GM12878 (cell line): ENCODE measurements around the gene SRP14. TPM values are rescaled to one million over a fixed set of nuclear protein-coding genes. Genes with fewer than 3 reads are reported as not detected.

Experiments
- ATAC-seq: fragments of 200-7000 bp; cut with Tn5 transposase; 3 replicates; pipeline ENCODE4 v1.9.1; 2020; ENCODE audit warnings: mild to moderate bottlenecking, moderate library complexity
- BruUV-seq: library from RNA; stranded (reverse); fragments of 400-500 nt; replicated peaks from 2 replicates; lab custom pipeline; 2021; lab: Mats Ljungman, UMichigan
- CTCF ChIA-PET: fragments of 300-600 bp; sonication (Branson Sonifier 250); formaldehyde crosslinking; extraction: SDS; loops from one replicate; lab custom pipeline; 2021; ENCODE audit warnings: inconsistent platforms; lab: Yijun Ruan, JAX
- POLR2A ChIA-PET: fragments of 350-600 bp; formaldehyde crosslinking; extraction: SDS; loops from one replicate; lab custom pipeline; 2021; ENCODE audit warnings: inconsistent platforms; lab: Charles Lee
- RAD21 ChIA-PET: fragments of 300-600 bp; sonication (Branson Sonifier 250); formaldehyde crosslinking; loops from one replicate; lab custom pipeline; 2023; ENCODE audit warnings: antibody characterized with exemption; ENCODE audit not compliant: unreplicated experiment; lab: Charles Lee
- SMC1A ChIA-PET: fragments of 300-600 bp; sonication (Branson Sonifier 250); formaldehyde crosslinking; loops from one replicate; lab custom pipeline; 2023; ENCODE audit not compliant: unreplicated experiment, uncharacterized antibody; lab: Charles Lee
- DNase-seq: peaks from one replicate; pipeline ENCODE4 v3.0.0-alpha.2; 2011; ENCODE audit warnings: low read depth, low spot score
- FAIRE-seq: peaks from 3 replicates; lab custom pipeline; 2011; peaks lifted over from hg19 to GRCh38; lab: Jason Lieb, UNC
- H2AFZ ChIP-seq: 2 replicates; pipeline ENCODE4 v1.6.0; 2011; ENCODE audit warnings: low read depth, low read length, control low read depth; ENCODE audit not compliant: control insufficient read depth
- H3K27ac ChIP-seq: 2 replicates; pipeline ENCODE4 v1.5.1; 2011; ENCODE audit warnings: control low read depth; ENCODE audit not compliant: control insufficient read depth, insufficient read depth
- H3K27me3 ChIP-seq, 2 experiments: replicated peaks in 1 of 2; 2 replicates each; pipeline versions ENCODE4 v1.6.0 to v1.6.1; 2011; ENCODE audit warnings: low read length in 1 of 2; ENCODE audit not compliant: control insufficient read depth in 2 of 2, insufficient read depth in 2 of 2
- H3K36me3 ChIP-seq, 2 experiments: 2 replicates each; pipeline ENCODE4 v1.5.1; 2011; ENCODE audit warnings: low read length in 1 of 2; ENCODE audit not compliant: control insufficient read depth in 2 of 2, insufficient read depth in 2 of 2
- H3K4me1 ChIP-seq: 2 replicates; pipeline ENCODE4 v1.6.1; 2011; ENCODE audit warnings: mild to moderate bottlenecking, low read length, moderate library complexity, mixed read lengths; ENCODE audit not compliant: control insufficient read depth, insufficient read depth
- H3K4me2 ChIP-seq: 2 replicates; pipeline ENCODE4 v1.6.0; 2011; ENCODE audit warnings: control low read depth; ENCODE audit not compliant: control insufficient read depth, insufficient read depth
- H3K4me3 ChIP-seq: fragments of 200-600 bp; sonication (generic); 2 replicates; pipeline ENCODE4 v1.5.1; 2016
- H3K79me2 ChIP-seq: 2 replicates; pipeline ENCODE4 v1.6.0; 2011; ENCODE audit warnings: low read length; ENCODE audit not compliant: control insufficient read depth, insufficient read depth
- H3K9ac ChIP-seq: 2 replicates; pipeline ENCODE4 v1.8.0; 2011; ENCODE audit warnings: low read length, control low read depth, mixed read lengths; ENCODE audit not compliant: control insufficient read depth, insufficient read depth
- H3K9me3 ChIP-seq: replicated peaks from 3 replicates; pipeline ENCODE4 v1.5.1; 2011; ENCODE audit warnings: mild to moderate bottlenecking, low read length; ENCODE audit not compliant: control insufficient read depth, insufficient read depth
- H4K20me1 ChIP-seq: 2 replicates; pipeline ENCODE4 v1.6.0; 2011; ENCODE audit not compliant: control insufficient read depth, insufficient read depth
- CHD4 ChIP-seq: fragments of 200-600 bp; sonication (generic); IDR thresholded peaks from 2 replicates; pipeline ENCODE4 v1.6.1; 2016; ENCODE audit warnings: mild to moderate bottlenecking
- IKZF1 ChIP-seq: fragments of 450-650 bp; conservative IDR thresholded peaks from 2 replicates; pipeline ENCODE4 v1.6.1; 2017; ENCODE audit warnings: antibody characterized with exemption, mild to moderate bottlenecking
- NFXL1 ChIP-seq: fragments of 450-650 bp; IDR thresholded peaks from 2 replicates; pipeline ENCODE4 v1.6.1; 2017; ENCODE audit warnings: antibody characterized with exemption, mild to moderate bottlenecking, borderline replicate concordance
- POLR2AphosphoS5 ChIP-seq: IDR thresholded peaks from 2 replicates; pipeline ENCODE4 v1.6.1; 2011; ENCODE audit warnings: mild to moderate bottlenecking, low read length, inconsistent platforms
- REST ChIP-seq: IDR thresholded peaks from 2 replicates; pipeline ENCODE4 v1.6.1; 2012; ENCODE audit warnings: mild to moderate bottlenecking, low read depth, low read length
- SP1 ChIP-seq: IDR thresholded peaks from one replicate; pipeline ENCODE4 v1.6.1; 2011; ENCODE audit warnings: low read depth, low read length
- SPI1 ChIP-seq: IDR thresholded peaks from 2 replicates; pipeline ENCODE4 v1.6.1; 2011; ENCODE audit warnings: low read depth, mild to moderate bottlenecking, low read length, moderate library complexity, borderline replicate concordance; ENCODE audit not compliant: insufficient read depth
- ZBTB4 ChIP-seq: fragments of 450-650 bp; formaldehyde crosslinking; IDR thresholded peaks from 2 replicates; pipeline ENCODE4 v1.4.0; 2022; ENCODE audit warnings: mild to moderate bottlenecking, moderate library complexity
- WGBS: methylation state at CpG from one replicate; pipeline ENCODE4 v1.1.6; 2016; ENCODE audit warnings: low lambda C conversion rate; ENCODE audit not compliant: insufficient replicate concordance, insufficient coverage; ENCODE audit errors: missing lambda C conversion rate; 5-methylcytosine and 5-hydroxymethylcytosine counted together
- in situ Hi-C: fragments of 300-500 bp; cut with MboI; formaldehyde crosslinking; loops from 9 replicates; pipeline ENCODE4 v1.14.3; 2018; ENCODE audit warnings: mixed read lengths
- intact Hi-C: fragments of 100-400 bp; cut with micrococcal nuclease; formaldehyde crosslinking; loops from one replicate; pipeline ENCODE4 v1.14.2; 2022; ENCODE audit not compliant: unreplicated experiment
- polyA plus RNA-seq, 11 experiments: library from polyadenylated mRNA; depleted of rRNA in 4 of 11; unstranded in 6 of 11; stranded (reverse) in 5 of 11; fragments of >200 nt; fragmentation: Nextera tagmentation in 4 of 11; fragmentation: Illumina TruSeq in 1 of 11; extraction: Ambion mirVana in 4 of 11; extraction: Trizol in 1 of 11; gene quantifications; 1 replicate in 1 of 11; 2 replicates in 10 of 11; pipeline versions ENCODE4 v1.2.1 to v1.2.3, GENCODE V29; 2011 to 2016; ENCODE audit warnings: inconsistent platforms in 2 of 11, missing spikeins in 2 of 11, low read depth in 1 of 11
- total RNA-seq, 4 experiments: library from RNA; depleted of rRNA in 3 of 4; stranded (reverse); fragments of >200 nt in 3 of 4; fragmentation: Illumina TruSeq in 1 of 4; extraction: Trizol in 1 of 4; gene quantifications; 2 replicates each; pipeline versions ENCODE4 v1.2.1 to v1.2.3, GENCODE V29; 2013 to 2021

SRP14 gene
- total and polyA plus RNA-seq, 10 of the 15 experiments (the other 5 are each of a cell fraction or from before 2014, with no cell fraction given) = 141 to 1,182 (median 493) TPM

GRCh38 chr15:40069178-40070165 lies 30.5 kb upstream of the SRP14 start (continued):
- TF ChIP-seq ZBTB4 (CRISPR knock-in tag) (peak; percentile 68), POLR2AphosphoS5 (peak; percentile 66; the same call in 1 of the 2 replicates), IKZF1 (peak; percentile 88)

- Histone ChIP-seq H3K27me3 (no peaks in the 10 kb centered on the region), H3K9me3 (no peaks in the 10 kb centered on the region; the same call in 2 of the 3 replicates), H3K4me3 (no peak overlapping the region), H4K20me1 (no peaks in the 10 kb centered on the region), H3K4me1 (peaks cover 50% of the 10 kb centered on the region), H3K9ac (no peak overlapping the region), H3K27ac (no peak overlapping the region; the same call in 1 of the 2 replicates), H2AFZ (no peak overlapping the region), H3K4me2 (no peak overlapping the region), H3K79me2 (no peaks in the 10 kb centered on the region), H3K36me3 (no peaks in the 10 kb centered on the region)
- FAIRE-seq (no peak), DNase-seq (no peak), ATAC-seq (no peak)
- in situ Hi-C loops (no loop called here), intact Hi-C loops (no loop called here)
- RAD21 ChIA-PET = interaction anchor here (1.1 to 21.0 kb wide), 4 partner anchors 14 to 34 kb away, joined by 4 to 509 read pairs (median 80); partner anchors contain the start of gene BMF
- 71% methylated on average over 6 of the region's 6 CpGs for WGBS
- SMC1A ChIA-PET = interaction anchor here (0.5 to 43.9 kb wide), 5 partner anchors 15 to 75 kb away, joined by 3 to 981 read pairs (median 6); partner anchors contain the start of gene BMF
- POLR2A ChIA-PET = interaction anchor here (0.7 to 12.9 kb wide), 5 partner anchors 8 to 31 kb away, joined by 3 to 208 read pairs (median 4); no protein-coding TSS in a partner anchor
- BruUV-seq = no TSS peak
- CTCF ChIA-PET = interaction anchor here (0.6 to 23.9 kb wide), 4 partner anchors 21 to 104 kb away, joined by 3 to 578 read pairs (median 4); partner anchors contain the start of gene BMF
- TF ChIP-seq SPI1 = no peak
- TF ChIP-seq SP1 = no peak
- TF ChIP-seq REST = no peak
- TF ChIP-seq NFXL1 = no peak
- no peak for TF ChIP-seq CHD4
These were observed 29.1 kb upstream of the SRP14 start for GRCh38 chr15:40067921-40068624.
